HepG2 (cell line): ENCODE measurements around the gene TBC1D24. TPM values are rescaled to one million over a fixed set of nuclear protein-coding genes. Genes with fewer than 3 reads are reported as not detected.

Experiments
- DR1 ChIP-seq: sonication (generic); formaldehyde crosslinking; IDR thresholded peaks from 2 replicates; pipeline ENCODE4 v1.8.0; 2021; ENCODE audit warnings: mild to moderate bottlenecking, missing genetic modification reagents, inconsistent platforms
- GABPA ChIP-seq, 2 experiments: IDR thresholded peaks; 2 replicates each; pipeline ENCODE4 v1.6.1; 2011 to 2016; ENCODE audit warnings: low read depth in 2 of 2, low read length in 1 of 2, missing biosample characterization in 1 of 2, missing genetic modification characterization in 1 of 2
- GATAD1 ChIP-seq: IDR thresholded peaks from 2 replicates; pipeline ENCODE4 v1.6.1; 2016; ENCODE audit warnings: missing genetic modification reagents, missing compliant biosample characterization
- KMT2A ChIP-seq: sonication (generic); formaldehyde crosslinking; IDR thresholded peaks from 2 replicates; pipeline ENCODE4 v1.4.0; 2020; ENCODE audit warnings: missing genetic modification reagents
- LCORL ChIP-seq, 2 experiments: fragments of 450-650 bp in 1 of 2; sonication (generic) in 1 of 2; formaldehyde crosslinking in 1 of 2; IDR thresholded peaks; 2 replicates each; pipeline versions ENCODE4 v1.5.0 to v1.6.1; 2017 to 2020; ENCODE audit warnings: antibody characterized with exemption in 1 of 2, missing genetic modification reagents in 1 of 2
- MEIS2 ChIP-seq: sonication (generic); formaldehyde crosslinking; IDR thresholded peaks from 2 replicates; pipeline ENCODE4 v1.9.0; 2021; ENCODE audit warnings: mild to moderate bottlenecking, missing genetic modification reagents
- PHF21A ChIP-seq: sonication (generic); formaldehyde crosslinking; IDR thresholded peaks from 2 replicates; pipeline ENCODE4 v1.5.0; 2020; ENCODE audit warnings: mild to moderate bottlenecking, missing genetic modification reagents
- POLR2AphosphoS5 ChIP-seq: IDR thresholded peaks from 2 replicates; pipeline ENCODE4 v1.6.1; 2012; ENCODE audit warnings: low read depth, low read length
- PRPF4 ChIP-seq: fragments of 200-400 bp; formaldehyde crosslinking; IDR thresholded peaks from 2 replicates; pipeline ENCODE4 v1.6.1; 2016; ENCODE audit warnings: low read length, low read depth; ENCODE audit not compliant: poor library complexity, severe bottlenecking
- SALL1 ChIP-seq: sonication (generic); formaldehyde crosslinking; IDR thresholded peaks from 2 replicates; pipeline ENCODE4 v1.8.0; 2022; ENCODE audit warnings: mild to moderate bottlenecking, missing genetic modification reagents
- SRSF1 ChIP-seq: fragments of 200-400 bp; formaldehyde crosslinking; optimal IDR thresholded peaks from 2 replicates; pipeline ENCODE3; 2017; ENCODE audit warnings: mild to moderate bottlenecking, low read depth, low read length, moderate library complexity
- TBX2 ChIP-seq: sonication (generic); formaldehyde crosslinking; IDR thresholded peaks from 2 replicates; pipeline ENCODE4 v1.5.0; 2020; ENCODE audit warnings: missing genetic modification reagents, mild to moderate bottlenecking, borderline replicate concordance
- ZBTB38 ChIP-seq: sonication (generic); formaldehyde crosslinking; IDR thresholded peaks from 2 replicates; pipeline ENCODE4 v1.5.1; 2020; ENCODE audit warnings: mild to moderate bottlenecking, missing genetic modification reagents
- ZNF350 ChIP-seq: sonication (generic); formaldehyde crosslinking; IDR thresholded peaks from 2 replicates; pipeline ENCODE4 v1.4.0; 2020; ENCODE audit warnings: mild to moderate bottlenecking, low read depth, missing genetic modification reagents, borderline replicate concordance
- ZNF362 ChIP-seq: sonication (generic); formaldehyde crosslinking; IDR thresholded peaks from 2 replicates; pipeline ENCODE4 v1.4.0; 2020; ENCODE audit warnings: missing genetic modification reagents, mild to moderate bottlenecking, borderline replicate concordance
- ZNF501 ChIP-seq: sonication (generic); formaldehyde crosslinking; IDR thresholded peaks from 2 replicates; pipeline ENCODE4 v1.5.1; 2020; ENCODE audit warnings: mild to moderate bottlenecking, moderate library complexity, missing genetic modification reagents
- polyA plus RNA-seq, 8 experiments: library from polyadenylated mRNA; depleted of rRNA in 3 of 8; stranded (reverse) in 7 of 8; unstranded in 1 of 8; fragments of >200 nt; fragmentation: Illumina TruSeq in 4 of 8; extraction: Trizol in 4 of 8; gene quantifications; 2 replicates each; pipeline versions ENCODE4 v1.2.1 to v1.2.3, GENCODE V29; 2011 to 2016; ENCODE audit warnings: low read depth in 4 of 8, missing spikeins in 1 of 8, mixed read lengths in 1 of 8; ENCODE audit not compliant: insufficient read depth in 1 of 8
- total RNA-seq, 5 experiments: library from RNA; depleted of rRNA; stranded (reverse); fragments of >200 nt; fragmentation: Illumina TruSeq; extraction: Trizol; gene quantifications; 2 replicates each; pipeline ENCODE4 v1.2.3, GENCODE V29; 2016; ENCODE audit warnings: low read depth in 1 of 5
- TF ChIP-seq, protein P1 (sequence below): sonication (generic); formaldehyde crosslinking; IDR thresholded peaks from 2 replicates; pipeline ENCODE4 v1.4.0; 2020; ENCODE audit warnings: missing genetic modification reagents
- TF ChIP-seq, protein P2 (sequence below): sonication (generic); formaldehyde crosslinking; IDR thresholded peaks from 2 replicates; pipeline ENCODE4 v1.4.0; 2020; ENCODE audit warnings: mild to moderate bottlenecking, missing genetic modification reagents
- TF ChIP-seq, protein P3 (sequence below): sonication (generic); formaldehyde crosslinking; IDR thresholded peaks from 2 replicates; pipeline ENCODE4 v1.9.0; 2022; ENCODE audit warnings: missing genetic modification reagents, mild to moderate bottlenecking, borderline replicate concordance

Gene TBC1D24
- total and polyA plus RNA-seq, 2 of the 13 experiments (the other 11 are each of a cell fraction or from before 2014, with no cell fraction given), result 7.7 to 13.7 TPM

DNA sequence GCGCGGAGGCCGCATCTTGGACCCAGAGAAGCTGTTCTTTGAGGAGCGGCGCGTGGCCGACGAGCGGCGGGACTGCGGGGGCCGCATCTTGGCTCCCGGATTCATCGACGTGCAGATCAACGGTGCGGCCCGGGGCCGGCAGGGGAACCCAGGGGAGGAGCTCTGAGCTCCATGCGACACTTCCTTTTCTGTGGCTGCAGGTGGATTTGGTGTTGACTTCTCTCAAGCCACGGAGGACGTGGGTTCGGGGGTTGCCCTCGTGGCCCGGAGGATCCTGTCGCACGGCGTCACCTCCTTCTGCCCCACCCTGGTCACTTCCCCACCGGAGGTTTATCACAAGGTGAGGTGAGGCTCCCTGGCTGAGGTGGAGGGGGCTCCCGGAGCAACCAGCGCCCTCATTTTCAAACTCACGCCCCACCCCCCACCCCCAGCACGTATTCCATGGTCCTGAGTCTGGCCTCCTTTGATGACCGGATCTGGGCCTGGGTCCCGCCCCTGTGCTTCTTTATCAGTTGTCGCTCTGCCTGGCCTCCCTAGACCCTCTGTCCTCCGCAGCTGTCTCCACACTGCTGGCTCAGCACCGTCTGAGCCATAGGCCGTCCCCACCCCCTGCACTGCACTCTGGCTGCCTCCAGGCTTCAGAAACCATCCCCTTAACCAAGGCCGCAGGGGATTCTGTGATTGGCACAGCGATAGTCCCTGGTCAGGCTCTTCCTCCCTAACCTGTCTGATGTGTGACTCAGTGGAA is 46.0 kb downstream of the TBC1D24 start (continued):
- TF ChIP-seq, protein P1, sequence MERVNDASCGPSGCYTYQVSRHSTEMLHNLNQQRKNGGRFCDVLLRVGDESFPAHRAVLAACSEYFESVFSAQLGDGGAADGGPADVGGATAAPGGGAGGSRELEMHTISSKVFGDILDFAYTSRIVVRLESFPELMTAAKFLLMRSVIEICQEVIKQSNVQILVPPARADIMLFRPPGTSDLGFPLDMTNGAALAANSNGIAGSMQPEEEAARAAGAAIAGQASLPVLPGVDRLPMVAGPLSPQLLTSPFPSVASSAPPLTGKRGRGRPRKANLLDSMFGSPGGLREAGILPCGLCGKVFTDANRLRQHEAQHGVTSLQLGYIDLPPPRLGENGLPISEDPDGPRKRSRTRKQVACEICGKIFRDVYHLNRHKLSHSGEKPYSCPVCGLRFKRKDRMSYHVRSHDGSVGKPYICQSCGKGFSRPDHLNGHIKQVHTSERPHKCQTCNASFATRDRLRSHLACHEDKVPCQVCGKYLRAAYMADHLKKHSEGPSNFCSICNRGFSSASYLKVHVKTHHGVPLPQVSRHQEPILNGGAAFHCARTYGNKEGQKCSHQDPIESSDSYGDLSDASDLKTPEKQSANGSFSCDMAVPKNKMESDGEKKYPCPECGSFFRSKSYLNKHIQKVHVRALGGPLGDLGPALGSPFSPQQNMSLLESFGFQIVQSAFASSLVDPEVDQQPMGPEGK (CRISPR knock-in tag), result peak; percentile 21; the same call in 1 of the 2 replicates
- TF ChIP-seq PRPF4 (no peak), DR1 (CRISPR knock-in tag) (no peak), KMT2A (peak; percentile 3), ZBTB38 (0 out of 2 replicates have a peak, but pooled peaks have one; percentile 18), MEIS2 (no peak), LCORL (IDR thresholded peaks at IDR 0.05) (no peak), LCORL (CRISPR knock-in tag; IDR thresholded peaks at IDR 0.05) (no peak), ZNF501 (CRISPR knock-in tag) (no peak), SRSF1 (peak; percentile 68), ZNF362 (CRISPR knock-in tag) (no peak), GABPA (IDR thresholded peaks at IDR 0.05; ENCODE audit: low read depth, low read length) (no peak), GABPA (CRISPR knock-in tag; IDR thresholded peaks at IDR 0.05; ENCODE audit: low read depth) (0 out of 2 replicates have a peak, but pooled peaks have one; percentile 43), TBX2 (CRISPR knock-in tag) (peak; percentile 50; the same call in 1 of the 2 replicates), PHF21A (peak; percentile 34; the same call in 1 of the 2 replicates), SALL1 (CRISPR knock-in tag) (peak; percentile 23; the same call in 1 of the 2 replicates), POLR2AphosphoS5 (peak; percentile 31), ZNF350 (CRISPR knock-in tag) (0 out of 2 replicates have a peak, but pooled peaks have one; percentile 47), GATAD1 (peak; percentile 39)
- TF ChIP-seq, protein P2, sequence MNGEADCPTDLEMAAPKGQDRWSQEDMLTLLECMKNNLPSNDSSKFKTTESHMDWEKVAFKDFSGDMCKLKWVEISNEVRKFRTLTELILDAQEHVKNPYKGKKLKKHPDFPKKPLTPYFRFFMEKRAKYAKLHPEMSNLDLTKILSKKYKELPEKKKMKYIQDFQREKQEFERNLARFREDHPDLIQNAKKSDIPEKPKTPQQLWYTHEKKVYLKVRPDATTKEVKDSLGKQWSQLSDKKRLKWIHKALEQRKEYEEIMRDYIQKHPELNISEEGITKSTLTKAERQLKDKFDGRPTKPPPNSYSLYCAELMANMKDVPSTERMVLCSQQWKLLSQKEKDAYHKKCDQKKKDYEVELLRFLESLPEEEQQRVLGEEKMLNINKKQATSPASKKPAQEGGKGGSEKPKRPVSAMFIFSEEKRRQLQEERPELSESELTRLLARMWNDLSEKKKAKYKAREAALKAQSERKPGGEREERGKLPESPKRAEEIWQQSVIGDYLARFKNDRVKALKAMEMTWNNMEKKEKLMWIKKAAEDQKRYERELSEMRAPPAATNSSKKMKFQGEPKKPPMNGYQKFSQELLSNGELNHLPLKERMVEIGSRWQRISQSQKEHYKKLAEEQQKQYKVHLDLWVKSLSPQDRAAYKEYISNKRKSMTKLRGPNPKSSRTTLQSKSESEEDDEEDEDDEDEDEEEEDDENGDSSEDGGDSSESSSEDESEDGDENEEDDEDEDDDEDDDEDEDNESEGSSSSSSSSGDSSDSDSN (CRISPR knock-in tag), result 0 out of 2 replicates have a peak, but pooled peaks have one; percentile 22
- TF ChIP-seq, protein P3, sequence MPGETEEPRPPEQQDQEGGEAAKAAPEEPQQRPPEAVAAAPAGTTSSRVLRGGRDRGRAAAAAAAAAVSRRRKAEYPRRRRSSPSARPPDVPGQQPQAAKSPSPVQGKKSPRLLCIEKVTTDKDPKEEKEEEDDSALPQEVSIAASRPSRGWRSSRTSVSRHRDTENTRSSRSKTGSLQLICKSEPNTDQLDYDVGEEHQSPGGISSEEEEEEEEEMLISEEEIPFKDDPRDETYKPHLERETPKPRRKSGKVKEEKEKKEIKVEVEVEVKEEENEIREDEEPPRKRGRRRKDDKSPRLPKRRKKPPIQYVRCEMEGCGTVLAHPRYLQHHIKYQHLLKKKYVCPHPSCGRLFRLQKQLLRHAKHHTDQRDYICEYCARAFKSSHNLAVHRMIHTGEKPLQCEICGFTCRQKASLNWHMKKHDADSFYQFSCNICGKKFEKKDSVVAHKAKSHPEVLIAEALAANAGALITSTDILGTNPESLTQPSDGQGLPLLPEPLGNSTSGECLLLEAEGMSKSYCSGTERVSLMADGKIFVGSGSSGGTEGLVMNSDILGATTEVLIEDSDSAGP (CRISPR knock-in tag), result 0 out of 2 replicates have a peak, but pooled peaks have one; percentile 22
